HUDEP-2 (cell line): ENCODE results near the gene RSRC1.
"Not testable (repeated sequence)": the region's sequence is repeated elsewhere in the genome, so short reads cannot be mapped to it uniquely, and the experiment has no call there.

Experiments used
- DNase-seq, 76 experiments: peaks; one replicate each; lab custom pipeline; 2025; ENCODE audit not compliant: unreplicated experiment in 76 of 76; lab: John Stamatoyannopoulos, UW

RSRC1 gene

DNA sequence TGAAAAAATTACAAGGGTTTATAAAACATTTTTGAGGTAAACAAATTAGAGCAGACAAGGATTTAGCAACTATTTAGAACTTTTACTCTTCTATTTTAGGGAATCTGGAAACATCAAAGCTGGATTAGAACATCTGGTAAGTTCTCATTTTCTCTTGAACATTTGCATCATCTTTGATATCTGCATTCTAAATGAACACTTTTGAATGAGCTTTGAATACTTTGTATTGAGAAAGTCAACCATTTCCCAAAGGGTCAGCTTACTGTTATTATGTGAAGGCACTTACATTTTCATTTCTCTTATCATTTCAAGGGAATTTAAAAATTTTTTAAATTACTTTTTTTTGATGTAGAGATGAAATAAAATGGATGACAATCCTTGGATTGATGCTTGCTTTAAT, 188.1 kb downstream of the RSRC1 start:
- no peak for DNase-seq

DNA sequence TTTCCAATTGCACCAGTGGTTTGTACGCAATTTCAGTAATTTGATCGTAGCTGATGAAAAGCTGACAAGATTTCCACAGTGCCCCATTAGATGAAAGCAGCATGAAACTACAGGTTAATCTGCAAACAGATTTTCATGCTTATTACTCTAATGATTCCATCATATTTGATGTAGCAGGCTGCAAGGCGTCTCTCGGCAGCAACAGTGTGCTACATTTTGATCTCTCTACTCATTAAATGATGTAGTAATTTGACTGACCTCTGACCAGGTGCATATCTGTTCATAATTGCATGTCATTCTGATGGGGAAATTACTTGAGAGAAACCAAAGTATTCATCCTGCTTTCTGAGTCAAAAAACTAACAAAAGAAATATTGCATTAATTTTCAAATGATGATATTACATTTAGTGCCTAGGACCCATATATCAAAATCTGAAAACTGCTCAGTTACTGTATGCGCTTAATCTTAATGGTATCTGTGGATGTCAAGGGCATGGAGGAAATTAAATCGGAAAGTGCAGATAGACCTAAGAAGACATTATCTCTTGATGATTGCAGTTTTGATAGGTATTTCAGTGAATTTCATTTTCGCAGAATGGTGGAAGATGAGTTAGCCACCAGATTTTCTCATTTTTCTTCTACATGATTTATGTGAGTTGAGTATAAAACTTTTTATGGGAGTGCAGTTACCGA, 198.5 kb downstream of the RSRC1 start:
- DNase-seq = no peak

DNA sequence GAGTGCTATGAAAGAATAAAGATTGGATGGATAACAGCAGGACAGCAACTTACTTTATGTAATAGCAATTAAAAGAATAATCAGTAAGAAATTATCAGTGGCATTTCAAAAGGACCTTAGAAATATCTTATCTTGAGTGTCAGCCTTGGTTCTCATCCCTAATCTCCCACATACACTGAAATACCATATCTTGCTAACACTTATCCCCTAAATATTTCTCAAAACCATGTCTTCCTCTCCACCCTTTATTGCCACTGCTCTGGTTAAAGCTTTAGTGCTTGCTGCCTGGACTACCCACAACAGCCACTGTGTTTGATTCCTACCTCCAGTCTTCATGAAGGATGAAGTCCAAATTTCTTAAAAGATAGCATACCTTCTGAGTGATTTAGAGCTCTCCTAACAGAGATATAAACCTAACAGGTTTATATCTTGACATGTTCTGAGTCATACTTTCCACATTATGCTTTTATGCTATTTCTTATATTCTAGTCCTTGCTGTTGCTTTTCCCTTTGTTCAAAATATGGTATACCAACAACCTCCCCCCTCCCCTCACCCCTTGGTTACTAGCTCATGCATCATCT, 202.8 kb downstream of the RSRC1 start:
- DNase-seq = peak in 35 of 76 experiments; percentile 1 to 77 (median 33)

DNA sequence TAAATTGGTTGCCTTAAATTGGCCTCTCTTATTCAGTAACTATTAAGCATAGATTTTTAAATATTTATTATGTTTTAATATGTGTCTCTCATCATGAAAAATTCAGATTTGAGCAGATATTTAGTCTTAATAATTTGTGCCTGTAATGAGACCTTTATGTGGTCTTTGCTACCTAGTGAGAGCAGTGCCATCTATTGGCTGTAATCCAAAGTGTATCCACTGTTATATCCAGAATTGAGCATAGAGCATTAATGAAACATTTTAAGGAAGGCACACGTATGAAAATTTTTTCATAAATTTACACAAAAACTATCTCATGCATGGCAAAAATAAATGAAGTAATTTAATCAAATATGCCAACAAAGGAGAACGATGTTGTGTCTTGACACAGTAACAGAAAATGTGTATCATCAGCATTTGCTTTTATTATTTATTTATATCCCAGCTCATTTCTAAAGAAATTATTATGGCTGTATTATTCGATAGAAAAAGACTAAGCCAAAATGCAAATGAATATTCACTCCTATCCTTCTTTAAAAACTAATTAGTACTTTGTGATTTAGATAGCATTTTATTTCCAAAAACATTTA, 203.5 kb downstream of the RSRC1 start:
- peak in 29 of 76 experiments; percentile 3 to 56 (median 27) for DNase-seq

DNA sequence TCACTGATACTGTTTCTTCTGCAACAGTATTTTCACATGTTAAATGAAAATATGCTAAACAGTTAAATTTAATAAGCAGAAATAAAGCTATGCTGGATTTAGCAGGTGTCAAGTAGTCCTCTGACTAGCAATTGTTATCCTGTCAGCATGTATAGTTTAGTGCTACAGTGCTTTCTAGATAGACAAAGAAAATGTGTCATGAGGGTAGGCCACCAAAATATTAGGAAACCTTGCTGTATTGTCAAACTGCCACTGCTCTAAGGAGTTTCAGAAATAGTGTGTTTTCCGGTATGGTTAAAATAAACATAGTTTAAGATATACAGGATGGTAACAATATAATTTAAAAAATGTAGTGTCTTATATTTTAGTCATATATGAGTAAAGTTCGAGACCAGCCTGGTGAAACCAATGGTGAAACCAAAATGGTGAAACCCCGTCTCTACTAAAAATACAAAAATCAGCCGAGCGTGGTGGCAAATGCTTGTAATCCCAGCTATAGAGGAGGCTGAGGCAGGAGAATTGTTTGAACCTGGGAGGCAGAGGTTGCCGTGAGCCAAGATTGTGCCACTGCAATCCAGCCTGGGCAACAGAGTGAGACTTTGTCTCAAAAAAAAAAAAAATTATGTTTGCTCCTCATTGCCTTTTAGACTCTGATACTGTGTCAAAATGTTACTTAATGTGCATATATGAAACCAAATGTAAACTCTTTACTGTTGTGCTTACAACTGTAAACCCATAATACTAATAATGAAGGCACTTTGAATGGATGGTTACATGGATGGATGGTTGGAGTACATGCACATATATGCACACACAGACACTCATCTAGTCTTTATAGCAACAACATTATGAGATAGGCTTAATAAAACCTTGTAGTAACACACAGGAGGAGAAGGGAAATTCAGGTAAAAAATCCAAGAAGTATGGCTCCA, 204.8 kb downstream of the RSRC1 start:
- no peak for DNase-seq

DNA sequence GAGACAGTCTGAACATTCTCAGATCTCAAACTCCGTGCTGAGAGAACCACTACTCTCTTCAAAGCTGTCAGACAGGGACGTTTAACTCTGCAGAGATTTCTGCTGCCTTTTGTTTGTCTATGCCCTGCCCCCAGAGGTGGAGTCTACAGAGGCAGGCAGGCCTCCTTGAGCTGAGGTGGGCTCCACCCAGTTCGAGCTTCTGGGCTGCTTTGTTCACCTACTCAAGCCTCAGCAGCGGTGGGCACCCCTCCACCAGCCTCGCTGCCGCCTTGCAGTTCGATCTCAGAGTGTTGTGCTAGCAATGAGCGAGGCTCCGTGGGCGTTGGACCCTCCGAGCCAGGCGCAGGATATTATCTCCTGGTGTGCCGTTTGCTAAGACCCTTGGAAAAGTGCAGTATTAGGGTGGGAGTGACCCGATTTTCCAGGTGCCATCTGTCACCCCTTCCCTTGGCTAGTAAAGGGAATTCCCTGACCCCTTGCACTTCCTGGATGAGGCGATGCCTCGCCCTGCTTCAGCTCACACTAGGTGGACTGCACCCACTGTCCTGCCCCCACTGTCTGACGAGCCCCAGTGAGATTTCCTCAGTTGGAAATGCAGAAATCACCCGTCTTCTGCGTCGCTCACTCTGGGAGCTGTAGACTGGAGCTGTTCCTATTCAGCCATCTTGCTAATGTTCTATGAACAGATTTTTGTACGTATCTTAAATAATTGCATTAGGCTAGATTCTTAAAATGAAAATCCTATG, 220.0 kb downstream of the RSRC1 start:
- not testable (repeated sequence) for DNase-seq

DNA sequence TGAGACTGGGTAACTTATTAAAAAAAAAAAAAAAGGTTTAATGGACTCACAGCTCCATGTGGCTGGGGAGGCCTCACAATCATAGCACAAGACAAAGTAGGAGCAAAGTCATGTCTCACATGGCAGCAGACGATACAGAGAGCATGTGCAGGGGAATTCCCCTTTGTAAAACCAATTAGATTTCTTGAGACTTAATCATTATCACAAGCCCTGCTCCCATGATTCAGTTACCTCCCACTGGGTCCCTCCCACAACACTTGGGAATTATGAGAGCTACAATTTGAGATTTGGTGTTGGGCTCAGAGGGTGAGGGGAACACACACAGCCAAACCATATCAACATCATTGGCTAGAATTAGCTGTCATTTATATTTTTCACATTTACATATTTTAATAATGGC, 221.0 kb downstream of the RSRC1 start:
- DNase-seq = no peak

DNA sequence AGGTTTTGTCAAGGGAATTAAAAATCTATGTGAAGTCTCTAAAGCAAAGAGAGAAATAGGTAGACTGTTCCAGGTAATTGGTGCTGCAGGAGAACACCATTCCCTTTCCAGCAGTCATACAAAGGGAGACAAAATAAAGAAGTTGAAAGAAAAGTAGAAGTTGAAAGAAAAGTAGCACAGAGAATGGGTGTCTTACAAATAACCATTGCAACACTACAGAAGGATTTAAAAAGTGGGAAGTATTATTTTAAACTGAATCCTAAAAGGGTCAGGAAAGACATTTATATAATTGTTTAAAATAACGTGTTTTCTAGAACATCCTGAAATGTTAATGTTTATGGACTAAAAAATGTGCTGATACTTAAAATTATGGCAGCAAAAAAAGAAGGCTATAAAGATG, 223.8 kb downstream of the RSRC1 start:
- DNase-seq = no peak

DNA sequence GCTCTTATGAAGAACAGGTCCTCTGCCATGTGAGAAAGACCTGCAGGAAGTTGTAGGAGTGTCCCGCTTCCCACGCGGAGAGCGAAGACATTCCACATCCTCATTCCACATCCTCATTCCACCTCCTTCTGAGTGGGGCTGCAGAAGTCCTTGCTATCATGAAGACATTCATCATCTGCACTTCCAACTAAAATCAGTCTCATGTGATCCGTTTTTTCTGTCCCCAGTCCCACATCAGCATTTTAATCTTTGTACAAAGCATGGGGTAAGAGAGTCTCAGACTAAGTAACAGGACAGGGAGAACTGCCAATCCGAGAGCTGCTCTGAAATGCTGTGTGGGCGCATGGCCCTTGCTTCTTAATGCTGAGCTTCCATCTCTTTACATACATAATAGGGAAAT, 227.2 kb downstream of the RSRC1 start:
- DNase-seq = no peak

DNA sequence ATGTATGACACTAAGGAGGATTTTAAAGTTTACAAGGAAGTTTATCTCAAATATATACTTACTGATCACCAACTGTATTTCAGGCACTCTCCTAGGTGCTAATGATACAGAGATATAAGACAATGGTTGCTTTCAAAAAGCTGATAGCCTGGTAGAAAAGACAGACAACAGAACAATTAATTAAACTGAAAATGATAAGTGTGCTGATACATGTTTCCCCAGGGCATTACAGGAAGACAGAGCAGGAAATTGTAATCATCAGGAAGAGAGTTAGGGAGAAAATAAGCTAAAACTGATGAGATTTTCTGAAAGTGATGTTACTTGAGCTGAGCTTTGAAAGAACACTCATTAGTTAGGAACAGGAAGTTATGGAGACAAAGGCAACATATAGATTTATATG, 229.7 kb downstream of the RSRC1 start:
- DNase-seq = no peak

DNA sequence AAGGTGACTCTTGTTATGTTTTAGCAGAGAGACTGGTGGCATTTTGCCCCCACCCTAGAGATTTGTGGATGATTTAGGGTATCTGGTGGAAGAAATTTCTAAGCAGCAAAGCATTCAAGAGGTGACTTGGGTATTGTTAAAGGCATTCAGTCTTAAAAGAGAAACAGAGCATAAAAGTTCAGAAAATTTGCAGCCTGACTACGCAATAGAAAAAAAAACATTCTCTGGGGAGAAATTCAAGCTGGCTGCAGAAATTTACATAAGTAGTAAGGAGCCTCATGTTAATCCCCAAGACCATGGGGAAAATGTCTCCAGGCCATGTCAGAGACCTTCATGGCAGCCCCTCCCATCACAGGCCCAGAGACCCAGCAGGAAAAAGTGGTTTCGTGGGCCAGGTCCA, 231.1 kb downstream of the RSRC1 start:
- not testable (repeated sequence) for DNase-seq

DNA sequence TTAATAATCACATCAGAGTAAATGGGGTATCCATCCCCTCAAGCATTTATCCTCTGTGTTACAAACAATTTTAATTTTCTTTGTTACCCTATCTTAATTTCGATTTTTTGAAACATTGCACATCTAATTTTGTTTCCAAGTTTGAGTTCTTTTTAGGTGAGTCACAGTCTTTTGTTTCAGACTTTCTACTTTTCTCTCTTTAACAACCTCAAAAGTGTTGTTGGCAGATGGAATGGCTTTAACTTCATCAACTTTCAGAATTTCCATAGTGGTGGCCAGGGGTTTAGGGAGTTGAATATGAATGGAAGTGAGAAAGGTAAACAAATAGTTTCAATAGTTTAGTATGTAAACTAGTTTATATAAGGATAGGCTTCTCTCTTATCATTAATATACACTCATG, 238.1 kb downstream of the RSRC1 start:
- DNase-seq = peak in 3 of 76 experiments; percentile 1 to 35 (median 5)

DNA sequence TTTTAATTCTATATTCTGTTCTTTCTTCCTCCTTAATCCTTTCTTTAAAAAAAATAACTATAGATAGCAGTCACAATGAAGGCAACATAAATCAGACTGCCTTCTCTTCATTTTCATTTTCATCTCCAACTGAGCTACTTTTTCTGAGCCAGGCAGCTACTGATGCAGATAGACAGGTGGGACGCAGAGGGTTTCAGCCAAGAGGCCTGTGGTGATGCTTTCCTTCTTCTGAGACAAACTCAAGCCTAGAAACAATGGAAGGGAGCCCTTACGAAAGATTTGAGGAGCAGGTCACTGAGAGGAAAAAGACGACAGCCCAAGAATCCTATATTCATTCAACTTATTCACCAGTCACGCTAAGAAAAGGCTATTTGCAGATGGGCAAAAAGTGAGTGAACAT, 241.1 kb downstream of the RSRC1 start:
- DNase-seq = no peak

DNA sequence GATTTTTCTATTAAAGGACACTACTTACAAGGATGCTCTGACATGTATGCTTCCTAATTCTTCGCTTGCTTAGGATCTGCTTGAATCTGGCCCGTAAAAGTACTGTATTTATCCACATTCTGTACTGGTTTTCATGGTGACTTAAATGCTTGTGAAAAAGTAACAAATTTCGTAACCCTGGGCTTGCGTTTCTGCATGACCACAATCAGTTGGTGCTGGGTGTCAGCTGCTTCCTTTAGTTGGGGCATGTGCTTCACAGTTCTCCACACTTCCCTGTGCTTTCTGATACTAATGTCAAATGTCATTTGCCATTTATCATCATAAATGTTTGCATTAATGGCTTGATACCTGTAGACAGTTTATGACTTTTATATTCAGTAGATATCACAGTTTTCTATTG, 242.7 kb downstream of the RSRC1 start:
- DNase-seq = peak in 1 of 76 experiments; percentile 4

DNA sequence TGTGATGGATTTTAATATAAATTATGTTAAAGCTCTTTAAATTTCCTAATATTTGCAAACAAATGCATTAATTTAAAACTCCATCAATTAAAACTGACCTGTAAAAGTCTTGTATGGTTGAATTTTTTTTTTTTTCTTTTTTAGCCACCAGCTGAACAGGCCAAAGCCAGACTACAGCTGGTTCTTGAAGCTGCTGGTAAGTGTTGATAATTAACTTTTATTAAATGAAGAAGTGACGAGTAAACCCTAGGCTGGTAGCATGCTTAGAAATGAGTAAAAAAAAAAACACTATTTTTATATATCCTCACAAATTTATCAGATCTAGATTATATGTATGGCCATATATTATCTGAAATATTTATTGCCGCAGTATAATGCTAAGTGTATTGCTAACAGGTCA, 244.8 kb downstream of the RSRC1 start:
- DNase-seq = no peak

DNA sequence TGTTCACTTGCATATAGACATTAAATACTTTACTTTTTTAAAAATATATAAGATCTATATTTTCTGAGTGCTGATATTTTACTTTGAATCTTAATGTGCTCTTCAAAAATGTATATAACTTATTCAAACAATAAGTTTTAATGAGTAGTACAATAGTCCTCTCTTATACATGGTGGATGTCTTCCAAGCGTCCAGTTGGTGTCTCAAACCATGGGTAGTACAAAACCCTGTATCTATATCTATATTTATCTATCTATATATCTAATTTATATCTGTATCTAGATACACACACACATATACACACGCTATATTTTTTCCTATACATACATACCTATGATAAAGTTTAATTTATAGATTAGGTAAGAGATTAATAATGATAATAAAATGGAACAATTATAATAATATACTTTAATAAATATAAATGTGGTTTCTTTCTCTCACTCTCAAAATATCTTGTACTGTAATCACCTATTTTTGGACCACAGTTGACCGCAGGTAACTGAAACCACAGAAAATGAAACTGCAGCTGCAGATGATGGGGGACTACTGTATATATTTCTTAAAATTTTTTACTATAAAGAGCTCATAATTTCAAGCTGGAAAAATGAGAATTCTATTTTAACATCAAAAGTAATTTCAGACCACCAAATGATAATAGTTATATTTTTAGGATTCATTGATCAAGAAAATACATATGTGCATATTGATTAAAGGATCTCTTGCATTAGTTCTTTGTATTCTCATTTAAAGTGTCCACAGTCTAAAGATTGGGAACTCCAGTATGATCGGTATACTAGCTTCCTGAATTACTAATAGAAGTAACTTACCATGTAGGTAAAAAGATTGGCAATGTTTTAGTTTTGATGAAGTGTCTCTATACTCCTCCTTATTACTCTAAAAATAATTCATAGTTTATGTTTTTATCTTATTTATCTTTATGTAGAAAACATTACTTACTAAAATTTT, 246.0 kb downstream of the RSRC1 start:
- DNase-seq = no peak

DNA sequence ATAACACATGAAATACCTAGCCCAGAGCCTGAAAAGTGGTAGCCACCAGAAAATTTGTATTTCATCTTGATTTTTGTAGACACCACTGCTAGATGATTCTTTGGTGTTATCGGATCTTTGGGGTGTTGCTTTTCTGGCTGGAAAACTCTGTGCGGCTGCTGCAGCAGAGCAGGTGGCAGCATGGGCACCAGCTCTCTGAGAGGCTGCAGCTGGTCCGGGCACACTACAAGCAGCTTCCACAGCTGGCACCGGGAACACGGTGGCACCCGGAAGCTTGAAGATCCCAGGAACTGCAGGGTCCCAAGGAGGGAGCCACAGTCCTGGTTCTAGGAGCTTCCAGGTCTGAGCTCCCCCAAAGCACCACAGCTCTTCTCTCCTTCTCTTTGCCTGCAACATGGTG, 249.4 kb downstream of the RSRC1 start:
- DNase-seq = no peak

DNA sequence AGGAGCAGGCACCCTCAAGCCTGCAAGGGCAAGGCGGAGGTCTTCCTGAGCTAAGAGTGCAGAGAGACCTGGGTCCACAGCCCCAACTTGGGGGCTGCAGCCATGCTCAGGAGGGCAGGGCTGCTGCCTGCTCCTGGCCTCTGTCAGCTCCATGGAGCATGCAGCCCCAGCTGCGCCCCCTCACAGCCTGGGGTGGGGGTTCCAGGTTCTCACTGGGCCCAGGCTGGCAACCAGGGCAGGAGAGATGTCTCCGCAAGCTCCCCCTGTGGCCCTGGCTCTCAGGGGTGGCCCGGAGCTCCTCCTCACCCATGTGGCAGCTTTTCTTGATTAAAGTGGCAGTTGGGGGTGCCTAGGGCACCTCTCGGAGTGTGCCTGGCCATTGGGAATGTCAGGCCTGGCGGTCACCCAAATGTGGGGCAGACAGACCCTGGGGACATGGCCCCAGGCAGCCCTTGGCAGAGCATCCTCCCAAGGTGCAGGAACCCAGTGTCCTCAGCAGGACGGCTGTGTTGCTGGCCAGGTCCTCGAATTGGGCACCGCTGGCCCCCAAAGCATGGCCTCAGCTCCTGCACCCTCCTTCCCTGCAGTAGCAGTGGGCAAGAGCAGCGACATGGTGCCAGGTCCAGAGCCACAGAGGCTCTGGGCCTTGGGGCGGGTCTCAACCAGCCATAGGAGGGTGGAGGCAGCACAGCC, 251.0 kb downstream of the RSRC1 start:
- no peak for DNase-seq

DNA sequence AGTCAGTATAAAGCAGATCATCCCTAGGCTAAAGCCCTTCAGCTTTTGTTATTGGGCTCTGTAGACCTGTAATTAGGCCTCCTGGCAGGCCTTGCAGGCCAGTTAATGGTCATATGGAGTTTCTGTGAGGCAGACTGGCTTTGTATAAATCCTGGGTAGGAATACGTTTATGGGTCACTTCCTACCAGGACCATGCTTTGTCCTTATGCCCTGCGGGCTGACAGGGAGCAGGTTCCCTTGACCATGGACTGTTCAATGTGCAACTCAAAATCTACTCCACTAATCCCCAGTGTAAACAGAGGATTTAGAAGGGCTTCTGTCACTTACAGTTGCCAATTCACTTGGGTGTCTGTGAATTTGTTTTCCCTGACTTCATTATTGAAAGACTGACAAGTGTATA, 258.4 kb downstream of the RSRC1 start:
- DNase-seq = no peak
